WTC11 (cell line): ENCODE data around the gene KHDC3L. TPM values are rescaled to one million over a fixed set of nuclear protein-coding genes. Genes with fewer than 3 reads are reported as not detected.

Experiments
- ATAC-seq: fragments of 200-7000 bp; cut with Tn5 transposase; 2 replicates; pipeline ENCODE4 v1.10.0; 2021; ENCODE audit warnings: mild to moderate bottlenecking, moderate library complexity
- CTCF ChIA-PET: fragments of 300-600 bp; sonication (Branson Sonifier 250); formaldehyde crosslinking; loops from one replicate; lab custom pipeline; 2021; ENCODE audit warnings: antibody characterized with exemption; lab: Charles Lee
- POLR2A ChIA-PET: fragments of 350-600 bp; sonication (Branson Sonifier 250); formaldehyde crosslinking; loops from one replicate; lab custom pipeline; 2021; ENCODE audit warnings: antibody characterized with exemption; lab: Charles Lee
- DNase-seq: peaks from one replicate; pipeline ENCODE4 v3.0.0; 2021; ENCODE audit warnings: low spot score
- H3K27ac Mint-ChIP-seq: 2 replicates; pipeline ENCODE4 v1.8.0; 2021; ENCODE audit warnings: mixed read lengths
- H3K27me3 Mint-ChIP-seq: 2 replicates; pipeline ENCODE4 v1.8.0; 2021; ENCODE audit warnings: low read depth, mild to moderate bottlenecking, moderate library complexity, mixed read lengths
- H3K36me3 Mint-ChIP-seq: 2 replicates; pipeline ENCODE4 v1.8.0; 2021; ENCODE audit warnings: mixed read lengths
- H3K4me1 Mint-ChIP-seq: 2 replicates; pipeline ENCODE4 v1.8.0; 2022; ENCODE audit warnings: mixed read lengths
- H3K4me3 Mint-ChIP-seq: 2 replicates; pipeline ENCODE4 v1.8.0; 2021; ENCODE audit warnings: mild to moderate bottlenecking, moderate library complexity, mixed read lengths
- H3K9me3 Mint-ChIP-seq: 2 replicates; pipeline ENCODE4 v1.8.0; 2021; ENCODE audit warnings: mixed read lengths
- E2F5 ChIP-seq: sonication (generic); formaldehyde crosslinking; IDR thresholded peaks from 2 replicates; pipeline ENCODE4 v1.8.1; 2022; ENCODE audit warnings: mild to moderate bottlenecking, moderate library complexity, missing genetic modification reagents
- ESRRA ChIP-seq: sonication (generic); formaldehyde crosslinking; IDR thresholded peaks from 2 replicates; pipeline ENCODE4 v1.8.1; 2022; ENCODE audit warnings: mild to moderate bottlenecking, missing genetic modification reagents, borderline replicate concordance
- ETV6 ChIP-seq: sonication (generic); formaldehyde crosslinking; IDR thresholded peaks from 2 replicates; pipeline ENCODE4 v1.8.1; 2022; ENCODE audit warnings: mild to moderate bottlenecking, missing genetic modification reagents
- HMGA2 ChIP-seq: fragments of 250-450 bp; sonication (Bioruptor Pico); IDR thresholded peaks from 2 replicates; pipeline ENCODE4 v1.4.0; 2021; ENCODE audit warnings: mild to moderate bottlenecking, moderate library complexity
- MAX ChIP-seq: sonication (generic); formaldehyde crosslinking; IDR thresholded peaks from 2 replicates; pipeline ENCODE4 v1.8.0; 2022; ENCODE audit warnings: mild to moderate bottlenecking, missing genetic modification reagents
- MLX ChIP-seq: sonication (generic); formaldehyde crosslinking; IDR thresholded peaks from 2 replicates; pipeline ENCODE4 v1.8.1; 2023; ENCODE audit warnings: mild to moderate bottlenecking, missing genetic modification reagents, moderate library complexity
- MXD4 ChIP-seq: fragments of 250-450 bp; sonication (Bioruptor Pico); IDR thresholded peaks from 2 replicates; pipeline ENCODE4 v1.8.0; 2021; ENCODE audit warnings: mild to moderate bottlenecking, moderate library complexity, borderline replicate concordance
- NFATC4 ChIP-seq: fragments of 250-450 bp; sonication (Bioruptor Pico); IDR thresholded peaks from 2 replicates; pipeline ENCODE4 v1.9.0; 2021; ENCODE audit warnings: mild to moderate bottlenecking
- PREB ChIP-seq: sonication (generic); formaldehyde crosslinking; IDR thresholded peaks from 2 replicates; pipeline ENCODE4 v1.8.1; 2022; ENCODE audit warnings: mild to moderate bottlenecking, missing genetic modification reagents, moderate library complexity, borderline replicate concordance
- PRRX2 ChIP-seq: fragments of 250-450 bp; sonication (Bioruptor Pico); IDR thresholded peaks from 2 replicates; pipeline ENCODE4 v1.8.0; 2021; ENCODE audit warnings: mild to moderate bottlenecking
- RORB ChIP-seq: fragments of 250-450 bp; sonication (Bioruptor Pico); IDR thresholded peaks from 2 replicates; pipeline ENCODE4 v1.9.0; 2021; ENCODE audit warnings: mild to moderate bottlenecking
- SMAD4 ChIP-seq: sonication (generic); formaldehyde crosslinking; IDR thresholded peaks from 2 replicates; pipeline ENCODE4 v1.8.0; 2022; ENCODE audit warnings: mild to moderate bottlenecking, missing genetic modification reagents
- SOX15 ChIP-seq: fragments of 250-450 bp; sonication (Bioruptor Pico); IDR thresholded peaks from 2 replicates; pipeline ENCODE4 v1.9.0; 2021; ENCODE audit warnings: mild to moderate bottlenecking
- TEAD1 ChIP-seq: sonication (generic); formaldehyde crosslinking; IDR thresholded peaks from 2 replicates; pipeline ENCODE4 v1.8.0; 2022; ENCODE audit warnings: mild to moderate bottlenecking, missing genetic modification reagents
- TEAD4 ChIP-seq: sonication (generic); formaldehyde crosslinking; IDR thresholded peaks from 2 replicates; pipeline ENCODE4 v1.8.0; 2022; ENCODE audit warnings: mild to moderate bottlenecking, missing genetic modification reagents
- USF1 ChIP-seq: sonication (generic); formaldehyde crosslinking; IDR thresholded peaks from 2 replicates; pipeline ENCODE4 v1.8.0; 2022; ENCODE audit warnings: mild to moderate bottlenecking, missing genetic modification reagents
- ZNF219 ChIP-seq: sonication (generic); formaldehyde crosslinking; IDR thresholded peaks from 2 replicates; pipeline ENCODE4 v1.8.0; 2023; ENCODE audit warnings: missing genetic modification reagents, mild to moderate bottlenecking, borderline replicate concordance
- ZNF263 ChIP-seq: sonication (generic); formaldehyde crosslinking; IDR thresholded peaks from 2 replicates; pipeline ENCODE4 v1.8.1; 2022; ENCODE audit warnings: low read depth, mild to moderate bottlenecking, moderate library complexity, missing genetic modification reagents
- ZNF317 ChIP-seq: sonication (generic); formaldehyde crosslinking; IDR thresholded peaks from 2 replicates; pipeline ENCODE4 v1.8.1; 2023; ENCODE audit warnings: low read depth, mild to moderate bottlenecking, moderate library complexity, missing genetic modification reagents, borderline replicate concordance
- ZNF425 ChIP-seq: fragments of 250-450 bp; sonication (Bioruptor Pico); conservative IDR thresholded peaks from 2 replicates; pipeline ENCODE4 v1.9.0; 2021; ENCODE audit warnings: mild to moderate bottlenecking
- total RNA-seq: library from RNA; stranded (reverse); gene quantifications from 3 replicates; pipeline ENCODE4 v1.2.3, GENCODE V29; 2021

The KHDC3L gene
- total RNA-seq, 1 experiment from 2014 or later, result not detected

GRCh38 chr6:73343164-73343563 lies 19.3 kb upstream of the KHDC3L start:
- POLR2A ChIA-PET, result no interaction called here
- TF ChIP-seq MAX (CRISPR knock-in tag), result no peak
- TF ChIP-seq TEAD4 (CRISPR knock-in tag), result no peak
- TF ChIP-seq ETV6 (CRISPR knock-in tag), result no peak
- TF ChIP-seq, all 79 proteins: peak for 0
- H3K36me3 Mint-ChIP-seq, result no peaks in the 10 kb centered on the region
- no peaks in the 10 kb centered on the region; the same call in 1 of the 2 replicates for H3K27me3 Mint-ChIP-seq
- no peak overlapping the region for H3K27ac Mint-ChIP-seq
- H3K9me3 Mint-ChIP-seq, result no peaks in the 10 kb centered on the region
- peaks cover 32% of the 10 kb centered on the region for H3K4me1 Mint-ChIP-seq
- H3K4me3 Mint-ChIP-seq, result no peak overlapping the region
- CTCF ChIA-PET, result interaction anchor here (1.2 kb wide), 1 partner anchor 58 kb away, joined by 3 read pairs; no protein-coding TSS in a partner anchor
- no peak for ATAC-seq
- DNase-seq, result no peak

GRCh38 chr6:73348550-73349204 lies 13.8 kb upstream of the KHDC3L start:
- TF ChIP-seq HMGA2 (CRISPR knock-in tag) (no peak), MAX (CRISPR knock-in tag) (peak; percentile 67), MLX (CRISPR knock-in tag) (no peak), E2F5 (CRISPR knock-in tag) (no peak), SMAD4 (no peak), ZNF219 (CRISPR knock-in tag) (no peak), NFATC4 (no peak), SOX15 (CRISPR knock-in tag) (no peak), ZNF425 (CRISPR knock-in tag) (no peak), ZNF263 (CRISPR knock-in tag) (no peak), PREB (no peak), MXD4 (CRISPR knock-in tag) (no peak), ZNF317 (no peak), RORB (CRISPR knock-in tag) (no peak), PRRX2 (no peak), TEAD1 (CRISPR knock-in tag) (0 out of 2 replicates have a peak, but pooled peaks have one; percentile 45), ESRRA (CRISPR knock-in tag) (no peak), USF1 (CRISPR knock-in tag) (0 out of 2 replicates have a peak, but pooled peaks have one; percentile 32)
- Mint-ChIP-seq H3K36me3 (peaks cover 2% of the 10 kb centered on the region; the same call in 1 of the 2 replicates), H3K27ac (peak overlapping the region; percentile 93), H3K27me3 (peaks cover 8% of the 10 kb centered on the region), H3K4me1 (peaks cover 59% of the 10 kb centered on the region), H3K9me3 (no peaks in the 10 kb centered on the region), H3K4me3 (0 out of 2 replicates have a peak overlapping the region, but pooled peaks have one; percentile 16)
- CTCF ChIA-PET, result interaction anchor here (0.9 to 3.1 kb wide), 10 partner anchors 13 to 63 kb away, joined by 3 to 17 read pairs (median 6); no protein-coding TSS in a partner anchor
- ATAC-seq (peak; percentile 43), DNase-seq (peak; percentile 46)
- POLR2A ChIA-PET, result interaction anchor here (0.6 to 1.5 kb wide), 3 partner anchors 40 to 165 kb away, joined by 4 to 5 read pairs (median 5); no protein-coding TSS in a partner anchor
